Fibroblast of lung (primary cell): ENCODE data around the gene DNMT1.

ENCODE experiments used
- CTCF ChIP-seq, 2 donors: IDR thresholded peaks in 1 of 2; conservative IDR thresholded peaks in 1 of 2; 1 replicate in 1 of 2; 2 replicates in 1 of 2; pipeline ENCODE4 v1.5.1; 2011 to 2012; ENCODE audit warnings: low read length in 2 of 2, control low read depth in 1 of 2, inconsistent platforms in 1 of 2, low read depth in 1 of 2, mild to moderate bottlenecking in 1 of 2
- EZH2 ChIP-seq: IDR thresholded peaks from 2 replicates; pipeline ENCODE4 v1.5.1; 2012; ENCODE audit warnings: low read length, control low read depth, mild to moderate bottlenecking; ENCODE audit errors: missing control alignments

- TF ChIP-seq CTCF (conservative IDR thresholded peaks at IDR 0.05 in 1 of 2, IDR thresholded peaks at IDR 0.05 in 1 of 2; ENCODE audit: low read depth in 1 of 2, low read length in 2 of 2), result no peak
- no peak for TF ChIP-seq EZH2
Observed at GRCh38 chr19:10237702-10238101, 42.9 kb upstream of the DNMT1 start.
